BLaER1 (cell line): Measurements from ENCODE around the gene TIGD2.
"Not testable (repeated sequence)": the region's sequence is repeated elsewhere in the genome, so short reads cannot be mapped to it uniquely, and the experiment has no call there.

Experiments used
- H3K27ac ChIP-seq: shearing (Covaris generic); formaldehyde crosslinking; 2 replicates; pipeline ENCODE4 v1.8.1; 2022
- H3K27me3 ChIP-seq: shearing (Covaris generic); formaldehyde crosslinking; 2 replicates; pipeline ENCODE4 v1.8.1; 2022
- H3K36me3 ChIP-seq: shearing (Covaris generic); formaldehyde crosslinking; 2 replicates; pipeline ENCODE4 v1.8.1; 2022
- H3K4me1 ChIP-seq: shearing (Covaris generic); formaldehyde crosslinking; 2 replicates; pipeline ENCODE4 v1.8.1; 2022
- H3K4me2 ChIP-seq: shearing (Covaris generic); formaldehyde crosslinking; 2 replicates; pipeline ENCODE4 v1.8.1; 2022
- H3K4me3 ChIP-seq: shearing (Covaris generic); formaldehyde crosslinking; 2 replicates; pipeline ENCODE4 v1.8.1; 2022
- H3K9ac ChIP-seq: shearing (Covaris generic); formaldehyde crosslinking; 2 replicates; pipeline ENCODE4 v1.8.1; 2022
- H3K9me3 ChIP-seq: shearing (Covaris generic); formaldehyde crosslinking; 2 replicates; pipeline ENCODE4 v1.8.1; 2022
- H4K20me1 ChIP-seq: shearing (Covaris generic); formaldehyde crosslinking; 2 replicates; pipeline ENCODE4 v1.8.1; 2022
- Cebpa-rat ChIP-seq: shearing (Covaris generic); IDR thresholded peaks from 2 replicates; pipeline ENCODE4 v1.8.1; 2022

Gene TIGD2

GRCh38 chr4:89136525-89136924, 25.2 kb downstream of the TIGD2 start:
- no peaks in the 10 kb centered on the region for H4K20me1 ChIP-seq
- H3K36me3 ChIP-seq, result no peaks in the 10 kb centered on the region
- H3K9me3 ChIP-seq, result no peaks in the 10 kb centered on the region
- H3K27me3 ChIP-seq, result no peaks in the 10 kb centered on the region
- no peak overlapping the region for H3K4me2 ChIP-seq
- no peaks in the 10 kb centered on the region for H3K4me1 ChIP-seq
- H3K27ac ChIP-seq, result no peak overlapping the region
- H3K4me3 ChIP-seq, result no peak overlapping the region
- H3K9ac ChIP-seq, result no peak overlapping the region
- TF ChIP-seq Cebpa-rat, result no peak

GRCh38 chr4:89137231-89137630, 25.9 kb downstream of the TIGD2 start:
- Histone ChIP-seq H3K27ac (no peak overlapping the region), H3K4me2 (no peak overlapping the region), H3K4me1 (no peaks in the 10 kb centered on the region), H4K20me1 (no peaks in the 10 kb centered on the region), H3K36me3 (no peaks in the 10 kb centered on the region), H3K27me3 (no peaks in the 10 kb centered on the region), H3K4me3 (no peak overlapping the region), H3K9me3 (no peaks in the 10 kb centered on the region), H3K9ac (no peak overlapping the region)
- TF ChIP-seq Cebpa-rat, result no peak

- Histone ChIP-seq H4K20me1 (no peaks in the 10 kb centered on the region), H3K9me3 (no peaks in the 10 kb centered on the region), H3K36me3 (no peaks in the 10 kb centered on the region), H3K9ac (no peak overlapping the region), H3K4me2 (no peak overlapping the region), H3K4me3 (no peak overlapping the region), H3K27me3 (no peaks in the 10 kb centered on the region), H3K4me1 (no peaks in the 10 kb centered on the region), H3K27ac (no peak overlapping the region)
- TF ChIP-seq Cebpa-rat, result no peak
Observed at GRCh38 chr4:89137695-89138094, 26.4 kb downstream of the TIGD2 start.

GRCh38 chr4:89140168-89140759, 28.9 kb downstream of the TIGD2 start:
- Histone ChIP-seq H3K4me3 (no peak overlapping the region), H3K4me2 (no peak overlapping the region), H3K9ac (no peak overlapping the region), H3K27me3 (no peaks in the 10 kb centered on the region), H3K36me3 (no peaks in the 10 kb centered on the region), H3K9me3 (peaks cover 7% of the 10 kb centered on the region; the same call in 1 of the 2 replicates), H3K27ac (no peak overlapping the region), H3K4me1 (no peaks in the 10 kb centered on the region), H4K20me1 (no peaks in the 10 kb centered on the region)
- TF ChIP-seq Cebpa-rat, result no peak

GRCh38 chr4:89142691-89143669, 31.6 kb downstream of the TIGD2 start:
- no peaks in the 10 kb centered on the region for H3K36me3 ChIP-seq
- TF ChIP-seq Cebpa-rat, result no peak
- no peak overlapping the region for H3K27ac ChIP-seq
- no peaks in the 10 kb centered on the region for H3K27me3 ChIP-seq
- no peaks in the 10 kb centered on the region for H3K4me1 ChIP-seq
- H3K4me3 ChIP-seq, result no peak overlapping the region
- H3K9ac ChIP-seq, result no peak overlapping the region
- H3K4me2 ChIP-seq, result no peak overlapping the region
- no peaks in the 10 kb centered on the region for H4K20me1 ChIP-seq
- H3K9me3 ChIP-seq, result peaks cover 10% of the 10 kb centered on the region

GRCh38 chr4:89144652-89145051, 33.3 kb downstream of the TIGD2 start:
- H3K27me3 ChIP-seq, H3K36me3 ChIP-seq, H3K4me1 ChIP-seq, H3K27ac ChIP-seq, H3K4me3 ChIP-seq, H3K4me2 ChIP-seq, H3K9ac ChIP-seq, H4K20me1 ChIP-seq: not testable (repeated sequence)
- peaks cover 20% of the 10 kb centered on the region for H3K9me3 ChIP-seq

- H3K27ac ChIP-seq, result no peak overlapping the region
- H3K9ac ChIP-seq, result no peak overlapping the region
- no peak overlapping the region for H3K4me3 ChIP-seq
- H4K20me1 ChIP-seq, result no peaks in the 10 kb centered on the region
- H3K4me2 ChIP-seq, result no peak overlapping the region
- peaks cover 20% of the 10 kb centered on the region for H3K9me3 ChIP-seq
- H3K27me3 ChIP-seq, result no peaks in the 10 kb centered on the region
- H3K36me3 ChIP-seq, result no peaks in the 10 kb centered on the region
- no peaks in the 10 kb centered on the region for H3K4me1 ChIP-seq
- no peak for TF ChIP-seq Cebpa-rat
Observed at GRCh38 chr4:89146196-89146595, 34.9 kb downstream of the TIGD2 start.

GRCh38 chr4:89152972-89153371, 41.6 kb downstream of the TIGD2 start:
- no peak for TF ChIP-seq Cebpa-rat
- H4K20me1 ChIP-seq, result no peaks in the 10 kb centered on the region

GRCh38 chr4:89156174-89156914, 45.0 kb downstream of the TIGD2 start:
- Histone ChIP-seq H3K9me3 (no peaks in the 10 kb centered on the region), H3K36me3 (no peaks in the 10 kb centered on the region), H3K4me3 (no peak overlapping the region), H3K27ac (no peak overlapping the region), H3K4me1 (no peaks in the 10 kb centered on the region), H4K20me1 (no peaks in the 10 kb centered on the region), H3K27me3 (no peaks in the 10 kb centered on the region), H3K9ac (no peak overlapping the region), H3K4me2 (no peak overlapping the region)
- no peak for TF ChIP-seq Cebpa-rat

More at GRCh38 chr4:89152972-89153371, 41.6 kb downstream of the TIGD2 start:
- Histone ChIP-seq H3K9ac (no peak overlapping the region), H3K9me3 (peaks cover 10% of the 10 kb centered on the region), H3K4me2 (no peak overlapping the region), H3K4me3 (no peak overlapping the region), H3K27ac (no peak overlapping the region), H3K27me3 (no peaks in the 10 kb centered on the region), H3K4me1 (no peaks in the 10 kb centered on the region), H3K36me3 (no peaks in the 10 kb centered on the region)
